Keratinocyte (primary cell): ENCODE results near the gene CXorf58. TPM values are rescaled to one million over a fixed set of nuclear protein-coding genes. Genes with fewer than 3 reads are reported as not detected.
"Not testable (repeated sequence)": the region's sequence is repeated elsewhere in the genome, so short reads cannot be mapped to it uniquely, and the experiment has no call there.

Source experiments
- DNase-seq: peaks from one replicate; pipeline ENCODE4 v3.0.0-alpha.2; 2011; ENCODE audit warnings: low read depth, missing footprints, low spot score
- FAIRE-seq: peaks from 2 replicates; lab custom pipeline; 2011; peaks lifted over from hg19 to GRCh38; lab: Jason Lieb, UNC
- H2AFZ ChIP-seq: 2 replicates; pipeline ENCODE4 v1.6.0; 2012; ENCODE audit warnings: low read length, control low read depth, inconsistent platforms; ENCODE audit not compliant: control insufficient read depth
- H3K27ac ChIP-seq: 2 replicates; pipeline ENCODE4 v1.5.1; 2011; ENCODE audit warnings: low read length; ENCODE audit not compliant: control insufficient read depth, insufficient read depth
- H3K27me3 ChIP-seq: 3 replicates; pipeline ENCODE4 v1.6.0; 2011; ENCODE audit warnings: low read length; ENCODE audit not compliant: control insufficient read depth, insufficient read depth; ENCODE audit errors: extremely low read depth
- H3K36me3 ChIP-seq, 2 experiments: 2 replicates in 1 of 2; 3 replicates in 1 of 2; pipeline ENCODE4 v1.5.1; 2011; ENCODE audit warnings: low read length in 2 of 2, mild to moderate bottlenecking in 1 of 2; ENCODE audit not compliant: control insufficient read depth in 2 of 2, insufficient read depth in 2 of 2; ENCODE audit errors: extremely low read depth in 1 of 2
- H3K4me1 ChIP-seq: 3 replicates; pipeline ENCODE4 v1.5.1; 2011; ENCODE audit warnings: low read length; ENCODE audit not compliant: control insufficient read depth, insufficient read depth; ENCODE audit errors: extremely low read depth
- H3K4me2 ChIP-seq: 3 replicates; pipeline ENCODE4 v1.6.0; 2011; ENCODE audit warnings: low read depth, low read length; ENCODE audit not compliant: control insufficient read depth, insufficient read depth; ENCODE audit errors: extremely low read depth
- H3K4me3 ChIP-seq, 3 experiments: fragments of 200-600 bp in 1 of 3; sonication (generic) in 1 of 3; 2 replicates in 2 of 3; 3 replicates in 1 of 3; pipeline ENCODE4 v1.5.1; 2011 to 2016; ENCODE audit warnings: low read length in 3 of 3, mild to moderate bottlenecking in 3 of 3, control low read depth in 2 of 3, inconsistent platforms in 1 of 3, low read depth in 1 of 3, mixed read lengths in 1 of 3, mixed run types in 1 of 3, moderate library complexity in 1 of 3; ENCODE audit not compliant: control insufficient read depth in 2 of 3, insufficient read depth in 2 of 3; ENCODE audit errors: extremely low read depth in 1 of 3
- H3K79me2 ChIP-seq: 2 replicates; pipeline ENCODE4 v1.6.0; 2012; ENCODE audit warnings: low read length; ENCODE audit not compliant: control insufficient read depth, insufficient read depth
- H3K9ac ChIP-seq: 3 replicates; pipeline ENCODE4 v1.6.0; 2011; ENCODE audit warnings: low read length; ENCODE audit not compliant: control insufficient read depth, insufficient read depth; ENCODE audit errors: extremely low read depth
- H3K9me1 ChIP-seq: 3 replicates; pipeline ENCODE4 v1.6.0; 2011; ENCODE audit warnings: low read length; ENCODE audit not compliant: control insufficient read depth, insufficient read depth; ENCODE audit errors: extremely low read depth
- H3K9me3 ChIP-seq: 2 replicates; pipeline ENCODE4 v1.5.1; 2012; ENCODE audit warnings: low read depth, low read length; ENCODE audit not compliant: control insufficient read depth
- H4K20me1 ChIP-seq: 3 replicates; pipeline ENCODE4 v1.6.0; 2011; ENCODE audit warnings: low read length; ENCODE audit not compliant: control insufficient read depth, insufficient read depth; ENCODE audit errors: extremely low read depth
- EZH2 ChIP-seq: IDR thresholded peaks from one replicate; pipeline ENCODE4 v1.6.1; 2012; ENCODE audit warnings: inconsistent platforms, mild to moderate bottlenecking, low read length, moderate library complexity
- dilution Hi-C: fragments of 300-500 bp; cut with MboI; formaldehyde crosslinking; loops from one replicate; pipeline ENCODE4 v1.7.0; 2020; ENCODE audit warnings: low sequenced_read_pairs; ENCODE audit not compliant: extremely low pct_ligation_motif_present
- polyA plus RNA-seq, 5 experiments: library from polyadenylated mRNA; depleted of rRNA in 3 of 5; stranded (reverse) in 3 of 5; stranded (forward) in 1 of 5; unstranded in 1 of 5; fragments of >200 nt; gene quantifications; 1 replicate in 1 of 5; 2 replicates in 3 of 5; 3 replicates in 1 of 5; pipeline versions ENCODE4 v1.2.1 to v1.2.3, GENCODE V29; 2011 to 2012; ENCODE audit warnings: missing spikeins in 2 of 5, low read depth in 1 of 5, low replicate concordance in 1 of 5
- TF ChIP-seq, protein P1 (sequence below), 3 experiments: IDR thresholded peaks in 1 of 3; conservative IDR thresholded peaks in 1 of 3; optimal IDR thresholded peaks in 1 of 3; 2 replicates in 2 of 3; 3 replicates in 1 of 3; pipeline versions ENCODE3 to v1.5.1; 2011; ENCODE audit warnings: low read length in 3 of 3, mild to moderate bottlenecking in 3 of 3, moderate library complexity in 2 of 3, control low read depth in 1 of 3, inconsistent platforms in 1 of 3; ENCODE audit not compliant: insufficient read depth in 2 of 3; ENCODE audit errors: extremely low read depth in 1 of 3

The CXorf58 gene
- polyA plus RNA-seq, 1 donor (not counting 4 experiments of a cell fraction or from before 2014, with no cell fraction given), result 0.12 TPM

DNA sequence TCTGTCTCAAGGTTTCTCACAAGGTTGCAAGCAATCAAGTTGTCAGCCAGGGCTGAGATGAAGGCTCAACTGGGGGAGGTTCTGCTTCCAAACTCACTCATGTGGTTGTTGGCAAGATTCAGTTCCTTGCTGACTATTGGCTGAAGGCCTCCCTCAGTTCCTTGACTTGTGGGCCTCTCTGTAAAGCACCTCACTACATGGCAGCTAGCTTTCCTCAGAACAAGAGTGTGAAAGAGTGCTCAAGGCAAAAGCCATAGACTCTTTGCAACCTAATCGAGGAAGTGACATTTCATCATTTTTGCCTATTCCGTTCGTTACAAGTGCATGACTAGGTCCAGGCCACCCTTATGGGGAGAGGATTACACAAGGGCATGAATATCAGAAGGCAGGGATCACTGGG is 52.0 kb downstream of the CXorf58 start:
- no peak for TF ChIP-seq EZH2
- TF ChIP-seq, protein P1, sequence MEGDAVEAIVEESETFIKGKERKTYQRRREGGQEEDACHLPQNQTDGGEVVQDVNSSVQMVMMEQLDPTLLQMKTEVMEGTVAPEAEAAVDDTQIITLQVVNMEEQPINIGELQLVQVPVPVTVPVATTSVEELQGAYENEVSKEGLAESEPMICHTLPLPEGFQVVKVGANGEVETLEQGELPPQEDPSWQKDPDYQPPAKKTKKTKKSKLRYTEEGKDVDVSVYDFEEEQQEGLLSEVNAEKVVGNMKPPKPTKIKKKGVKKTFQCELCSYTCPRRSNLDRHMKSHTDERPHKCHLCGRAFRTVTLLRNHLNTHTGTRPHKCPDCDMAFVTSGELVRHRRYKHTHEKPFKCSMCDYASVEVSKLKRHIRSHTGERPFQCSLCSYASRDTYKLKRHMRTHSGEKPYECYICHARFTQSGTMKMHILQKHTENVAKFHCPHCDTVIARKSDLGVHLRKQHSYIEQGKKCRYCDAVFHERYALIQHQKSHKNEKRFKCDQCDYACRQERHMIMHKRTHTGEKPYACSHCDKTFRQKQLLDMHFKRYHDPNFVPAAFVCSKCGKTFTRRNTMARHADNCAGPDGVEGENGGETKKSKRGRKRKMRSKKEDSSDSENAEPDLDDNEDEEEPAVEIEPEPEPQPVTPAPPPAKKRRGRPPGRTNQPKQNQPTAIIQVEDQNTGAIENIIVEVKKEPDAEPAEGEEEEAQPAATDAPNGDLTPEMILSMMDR (optimal IDR thresholded peaks at IDR 0.05 in 1 of 3, IDR thresholded peaks at IDR 0.05 in 1 of 3, conservative IDR thresholded peaks at IDR 0.05 in 1 of 3; ENCODE audit: extremely low read depth in 1 of 3, insufficient read depth in 2 of 3, low read length in 3 of 3), result no peak
- Histone ChIP-seq H3K27me3 (no peaks in the 10 kb centered on the region), H3K4me1 (no peaks in the 10 kb centered on the region), H3K9ac (no peak overlapping the region), H3K9me1 (no peaks in the 10 kb centered on the region), H3K4me3 (no peak overlapping the region), H3K36me3 (no peaks in the 10 kb centered on the region), H3K79me2 (no peaks in the 10 kb centered on the region), H4K20me1 (no peaks in the 10 kb centered on the region), H3K27ac (no peak overlapping the region), H3K9me3 (no peaks in the 10 kb centered on the region), H2AFZ (no peak overlapping the region), H3K4me2 (no peak overlapping the region)
- no peak for DNase-seq
- FAIRE-seq, result no peak
- dilution Hi-C loops, result no loop called here

DNA sequence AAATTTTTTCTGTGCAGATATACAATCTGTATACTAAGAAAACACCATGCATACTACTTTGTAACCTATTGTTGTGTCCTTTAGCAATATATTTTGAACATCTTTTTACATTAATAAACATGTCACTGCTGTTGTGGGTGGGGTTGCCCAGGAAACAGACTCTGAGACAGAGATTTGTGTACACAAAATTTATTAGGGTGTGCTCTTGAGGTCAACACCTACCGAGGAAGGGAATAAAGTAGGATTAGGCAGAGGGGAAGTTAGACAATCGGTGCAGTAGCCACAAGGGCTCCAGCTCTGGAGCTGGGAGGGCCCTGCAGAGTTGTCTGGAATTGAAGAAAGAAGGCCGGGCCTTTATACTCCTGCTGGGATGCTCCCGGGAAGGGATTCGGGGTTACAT is 56.4 kb downstream of the CXorf58 start:
- H3K9ac ChIP-seq, result no peak overlapping the region

DNA sequence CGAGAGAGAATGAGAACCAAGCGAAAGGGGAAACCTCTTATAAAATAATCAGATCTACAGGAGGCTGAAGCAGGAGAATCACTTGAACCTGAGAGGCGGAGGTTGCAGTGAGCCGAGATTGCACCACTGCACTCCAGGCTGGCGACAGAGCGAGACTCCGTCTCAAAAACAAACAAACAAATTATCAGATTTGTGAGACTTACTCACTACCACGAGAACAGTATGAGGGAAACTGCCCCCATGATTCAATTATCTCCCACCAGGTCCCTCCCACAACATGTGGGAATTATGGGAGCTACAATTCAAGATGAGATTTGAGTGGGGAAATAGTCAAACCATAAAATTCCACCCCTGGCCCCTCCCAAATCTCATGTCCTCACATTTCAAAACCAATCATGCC is 57.8 kb downstream of the CXorf58 start:
- not testable (repeated sequence) for H3K36me3 ChIP-seq

More for the DNA sequence above, 56.4 kb downstream of the CXorf58 start:
- FAIRE-seq (no peak), DNase-seq (no peak)
- no peaks in the 10 kb centered on the region for H3K79me2 ChIP-seq
- no peak overlapping the region for H2AFZ ChIP-seq
- dilution Hi-C loops, result no loop called here
- H3K27me3 ChIP-seq, result no peaks in the 10 kb centered on the region
- H3K4me2 ChIP-seq, result no peak overlapping the region
- TF ChIP-seq, protein P1 (optimal IDR thresholded peaks at IDR 0.05 in 1 of 3, IDR thresholded peaks at IDR 0.05 in 1 of 3, conservative IDR thresholded peaks at IDR 0.05 in 1 of 3; ENCODE audit: extremely low read depth in 1 of 3, insufficient read depth in 2 of 3, low read length in 3 of 3), result no peak
- TF ChIP-seq EZH2, result no peak
- no peak overlapping the region for H3K4me3 ChIP-seq
- H3K27ac ChIP-seq, result no peak overlapping the region
- no peaks in the 10 kb centered on the region for H4K20me1 ChIP-seq
- H3K9me3 ChIP-seq, result no peaks in the 10 kb centered on the region
- no peaks in the 10 kb centered on the region for H3K4me1 ChIP-seq
- H3K36me3 ChIP-seq, result no peaks in the 10 kb centered on the region
- no peaks in the 10 kb centered on the region for H3K9me1 ChIP-seq

More for the DNA sequence above, 57.8 kb downstream of the CXorf58 start:
- H3K4me1 ChIP-seq, H3K27me3 ChIP-seq, H2AFZ ChIP-seq, H3K4me2 ChIP-seq, H3K9me1 ChIP-seq, H3K4me3 ChIP-seq, H3K9me3 ChIP-seq, FAIRE-seq, H3K9ac ChIP-seq, DNase-seq, H3K79me2 ChIP-seq, dilution Hi-C loops, H4K20me1 ChIP-seq, H3K27ac ChIP-seq: not testable (repeated sequence)
